Astrocyte of the spinal cord (primary cell): Measurements from ENCODE around the gene WNT7B.

Experiments used
- DNase-seq: peaks from one replicate; pipeline ENCODE4 v3.0.0; 2011; ENCODE audit warnings: low read depth, low spot score
- H3K4me3 ChIP-seq: 2 replicates; pipeline ENCODE4 v1.5.1; 2011; ENCODE audit warnings: low read depth, mild to moderate bottlenecking, low read length, moderate library complexity
- CTCF ChIP-seq: IDR thresholded peaks from 2 replicates; pipeline ENCODE4 v1.5.1; 2012; ENCODE audit warnings: low read depth, mild to moderate bottlenecking, low read length, inconsistent platforms
- in situ Hi-C: cut with HindIII; loops from 2 replicates; pipeline ENCODE4 v1.10.0; 2017; ENCODE audit warnings: low sequenced_read_pairs

WNT7B gene

GRCh38 chr22:45984316-45984916 is 7.5 kb upstream of the WNT7B start:
- no peak for TF ChIP-seq CTCF
- no peak overlapping the region for H3K4me3 ChIP-seq
- in situ Hi-C loops, result no loop called here
- DNase-seq, result no peak

- H3K4me3 ChIP-seq, result no peak overlapping the region
- no peak for DNase-seq
- in situ Hi-C loops, result no loop called here
- no peak for TF ChIP-seq CTCF
Observed at GRCh38 chr22:45983797-45984196, 6.8 kb upstream of the WNT7B start.

DNA sequence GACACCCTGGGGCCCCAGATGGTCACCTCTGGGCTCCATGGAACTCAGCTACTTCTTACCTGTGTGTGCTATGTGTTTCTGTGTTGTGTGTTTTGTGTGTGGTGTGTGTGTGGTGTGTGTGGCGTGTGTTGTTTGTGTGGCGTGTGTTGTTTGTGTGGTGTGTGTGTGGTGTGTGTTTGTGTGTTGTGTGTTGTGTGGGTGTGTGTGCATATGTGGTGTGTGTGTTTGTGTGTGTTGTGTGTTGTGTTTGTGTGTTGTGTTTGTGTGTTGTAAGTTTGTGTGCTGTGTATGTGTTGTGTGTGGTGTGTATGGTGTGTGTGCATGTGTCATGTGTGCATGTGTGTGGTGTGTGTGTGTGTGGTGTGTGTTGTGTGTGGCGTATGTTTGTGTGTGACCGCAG is 3.8 kb upstream of the WNT7B start:
- no peak overlapping the region for H3K4me3 ChIP-seq
- no peak for DNase-seq
- no peak for TF ChIP-seq CTCF
- in situ Hi-C loops, result no loop called here

DNA sequence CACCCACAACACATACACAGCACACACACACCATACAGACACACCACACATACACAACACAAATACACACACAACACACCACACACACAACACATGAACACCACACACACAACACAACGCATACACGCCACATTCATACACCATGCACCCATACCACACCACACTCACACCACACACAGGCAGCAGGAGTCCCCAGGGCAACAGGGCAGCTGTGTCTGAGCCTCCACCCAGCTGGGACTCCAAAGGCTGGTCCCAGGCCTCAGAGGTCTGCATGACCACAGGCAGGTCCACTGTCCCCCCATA is 3.3 kb upstream of the WNT7B start:
- no peak overlapping the region for H3K4me3 ChIP-seq
- TF ChIP-seq CTCF, result no peak
- in situ Hi-C loops, result no loop called here
- DNase-seq, result no peak

DNA sequence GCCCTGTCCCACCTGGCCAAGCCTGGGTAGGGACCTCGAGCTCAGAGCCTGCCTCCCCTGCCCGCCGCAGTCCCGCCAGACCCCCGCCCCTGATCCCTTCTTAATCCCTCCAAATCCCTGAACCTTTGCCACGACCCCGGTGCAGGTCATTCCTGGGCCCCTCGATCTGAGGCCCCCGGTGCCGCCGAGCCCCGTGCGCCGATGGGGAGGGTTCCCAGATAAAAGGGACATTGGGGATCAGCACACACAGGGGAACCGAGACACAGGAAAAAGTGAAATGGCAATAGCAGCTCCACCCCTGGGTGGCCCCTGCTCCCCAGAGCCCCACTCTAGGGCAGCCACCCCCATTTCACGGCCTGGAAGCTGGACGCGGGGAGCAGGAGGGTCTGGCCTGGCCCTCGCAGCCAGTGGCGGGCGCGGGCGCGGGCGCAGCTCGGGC is 1.3 kb upstream of the WNT7B start:
- no peak for TF ChIP-seq CTCF
- H3K4me3 ChIP-seq, result no peak overlapping the region

GRCh38 chr22:45977551-45978274 is 751 bp upstream of the WNT7B start:
- DNase-seq, result no peak
- in situ Hi-C loops, result no loop called here
- TF ChIP-seq CTCF, result no peak
- H3K4me3 ChIP-seq, result no peak overlapping the region

More for the DNA sequence above, 1.3 kb upstream of the WNT7B start:
- in situ Hi-C loops, result no loop called here
- no peak for DNase-seq
